Activated CD4-positive, alpha-beta T cell treated with anti-CD3 and anti-CD28 coated beads for 1 hour (primary cell): ENCODE measurements around the gene PDCD6IP.
"Not testable (repeated sequence)": the region's sequence is repeated elsewhere in the genome, so short reads cannot be mapped to it uniquely, and the experiment has no call there.

Experiments
- DNase-seq: peaks from one replicate; pipeline ENCODE4 v3.0.0-alpha.2; 2020

PDCD6IP gene

GRCh38 chr3:33795131-33795530, 3.3 kb upstream of the PDCD6IP start:
- DNase-seq: no peak

GRCh38 chr3:33795856-33796536, 2.4 kb upstream of the PDCD6IP start:
- no peak for DNase-seq

- DNase-seq: no peak
These were observed 365 bp upstream of the PDCD6IP start for GRCh38 chr3:33798113-33798417.

GRCh38 chr3:33799202-33799551, 747 bp downstream of the PDCD6IP start:
- DNase-seq: no peak

GRCh38 chr3:33803252-33803651, 4.8 kb downstream of the PDCD6IP start:
- no peak for DNase-seq

GRCh38 chr3:33803894-33804526, 5.6 kb downstream of the PDCD6IP start:
- DNase-seq: no peak

- DNase-seq: no peak
These were observed 8.8 kb downstream of the PDCD6IP start for GRCh38 chr3:33807191-33807590.

GRCh38 chr3:33808559-33808958, 10.1 kb downstream of the PDCD6IP start:
- DNase-seq: no peak

- no peak for DNase-seq
These were observed 12.1 kb downstream of the PDCD6IP start for GRCh38 chr3:33810545-33810944.

- DNase-seq: no peak
These were observed 23.6 kb downstream of the PDCD6IP start for GRCh38 chr3:33821989-33822388.

- DNase-seq: no peak
These were observed 25.4 kb downstream of the PDCD6IP start for GRCh38 chr3:33823821-33824220.

- DNase-seq: no peak
These were observed 26.7 kb downstream of the PDCD6IP start for GRCh38 chr3:33825111-33825510.

- DNase-seq: no peak
These were observed 27.8 kb downstream of the PDCD6IP start for GRCh38 chr3:33826206-33826605.

GRCh38 chr3:33826688-33827087, 28.3 kb downstream of the PDCD6IP start:
- DNase-seq: no peak

GRCh38 chr3:33829720-33830119, 31.3 kb downstream of the PDCD6IP start:
- no peak for DNase-seq

- DNase-seq: no peak
These were observed 32.6 kb downstream of the PDCD6IP start for GRCh38 chr3:33831053-33831452.

- no peak for DNase-seq
These were observed 35.1 kb downstream of the PDCD6IP start for GRCh38 chr3:33833408-33834095.

- DNase-seq: no peak
These were observed 35.6 kb downstream of the PDCD6IP start for GRCh38 chr3:33834096-33834453.

- DNase-seq: not testable (repeated sequence)
These were observed 38.8 kb downstream of the PDCD6IP start for GRCh38 chr3:33837182-33837581.

GRCh38 chr3:33839283-33839682, 40.9 kb downstream of the PDCD6IP start:
- DNase-seq: no peak

- DNase-seq: no peak
These were observed 41.7 kb downstream of the PDCD6IP start for GRCh38 chr3:33840179-33840578.

- no peak for DNase-seq
These were observed 50.4 kb downstream of the PDCD6IP start for GRCh38 chr3:33848624-33849347.

GRCh38 chr3:33850599-33850998, 52.2 kb downstream of the PDCD6IP start:
- not testable (repeated sequence) for DNase-seq

- DNase-seq: not testable (repeated sequence)
These were observed 57.0 kb downstream of the PDCD6IP start for GRCh38 chr3:33855407-33855806.
